Adipocyte (in vitro differentiated cells): ENCODE results near the gene ASB8.
"Not testable (repeated sequence)": the region's sequence is repeated elsewhere in the genome, so short reads cannot be mapped to it uniquely, and the experiment has no call there.

Experiments
- DNase-seq: peaks from one replicate; pipeline ENCODE4 v3.0.0-alpha.2; 2015; ENCODE audit warnings: low read depth
- H3K27me3 ChIP-seq: replicated peaks from 2 replicates; pipeline ENCODE4 v1.7.0; 2013; ENCODE audit warnings: mild to moderate bottlenecking, low read length, moderate library complexity; ENCODE audit not compliant: control insufficient read depth, insufficient read depth
- H3K36me3 ChIP-seq: 2 replicates; pipeline ENCODE4 v1.7.0; 2013; ENCODE audit warnings: low read length, mild to moderate bottlenecking, moderate library complexity; ENCODE audit not compliant: control insufficient read depth, insufficient read depth, severe bottlenecking
- H3K4me1 ChIP-seq: 2 replicates; pipeline ENCODE4 v1.7.0; 2013; ENCODE audit warnings: mild to moderate bottlenecking, low read length, moderate library complexity; ENCODE audit not compliant: control insufficient read depth, insufficient read depth
- H3K4me3 ChIP-seq: 2 replicates; pipeline ENCODE4 v1.7.0; 2013; ENCODE audit warnings: mild to moderate bottlenecking, low read length, moderate library complexity
- H3K9ac ChIP-seq: 2 replicates; pipeline ENCODE4 v1.7.0; 2013; ENCODE audit warnings: mild to moderate bottlenecking, low read length, moderate library complexity
- H3K9me3 ChIP-seq: 2 replicates; pipeline ENCODE4 v1.7.0; 2013; ENCODE audit warnings: mild to moderate bottlenecking, low read length, moderate library complexity; ENCODE audit not compliant: control insufficient read depth

Gene ASB8

DNA sequence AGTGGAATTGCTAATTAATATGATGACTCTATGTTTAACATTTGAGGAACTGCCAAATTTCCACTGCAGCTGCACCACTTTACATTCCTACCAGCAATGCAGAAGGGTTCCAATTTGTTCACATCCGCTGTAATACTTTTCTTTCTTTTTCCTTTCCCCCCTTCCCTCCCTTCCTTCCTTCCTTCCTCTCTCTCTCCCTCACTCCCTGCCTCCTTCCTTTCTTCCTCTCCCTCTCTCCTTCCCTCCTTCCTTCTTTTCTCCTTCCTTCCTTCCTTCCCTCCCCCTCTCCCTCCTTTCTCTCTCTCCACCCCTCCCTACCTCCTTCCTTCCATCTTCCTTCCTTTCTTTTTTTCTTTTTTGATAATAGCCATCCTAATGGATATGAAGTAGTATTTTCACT is 41.4 kb downstream of the ASB8 start:
- H3K4me1 ChIP-seq = peaks cover 8% of the 10 kb centered on the region
- no peak overlapping the region for H3K9ac ChIP-seq
- peaks cover 4% of the 10 kb centered on the region for H3K27me3 ChIP-seq
- no peaks in the 10 kb centered on the region for H3K9me3 ChIP-seq
- no peaks in the 10 kb centered on the region for H3K36me3 ChIP-seq
- no peak overlapping the region for H3K4me3 ChIP-seq
- no peak for DNase-seq

DNA sequence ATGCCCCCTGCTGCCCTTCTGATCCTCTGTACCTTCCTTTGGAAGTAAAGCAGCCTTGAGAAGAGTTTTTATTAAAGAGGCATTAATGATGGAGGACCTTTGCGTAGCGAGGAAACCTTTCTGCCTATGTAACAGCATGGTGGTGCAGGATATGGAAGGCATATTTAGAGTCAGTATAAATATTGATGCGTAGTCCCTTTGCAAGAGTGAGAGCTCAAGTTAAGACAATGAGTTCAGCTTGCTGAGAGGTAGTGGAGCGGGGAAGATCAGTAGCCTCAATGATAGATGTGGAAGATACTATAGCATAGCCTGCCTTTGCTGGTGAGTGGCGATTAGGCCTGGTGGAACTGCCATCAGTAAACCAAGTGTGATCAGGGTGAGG is 46.0 kb downstream of the ASB8 start:
- H3K9ac ChIP-seq, DNase-seq, H3K36me3 ChIP-seq, H3K27me3 ChIP-seq, H3K9me3 ChIP-seq, H3K4me3 ChIP-seq, H3K4me1 ChIP-seq: not testable (repeated sequence)

DNA sequence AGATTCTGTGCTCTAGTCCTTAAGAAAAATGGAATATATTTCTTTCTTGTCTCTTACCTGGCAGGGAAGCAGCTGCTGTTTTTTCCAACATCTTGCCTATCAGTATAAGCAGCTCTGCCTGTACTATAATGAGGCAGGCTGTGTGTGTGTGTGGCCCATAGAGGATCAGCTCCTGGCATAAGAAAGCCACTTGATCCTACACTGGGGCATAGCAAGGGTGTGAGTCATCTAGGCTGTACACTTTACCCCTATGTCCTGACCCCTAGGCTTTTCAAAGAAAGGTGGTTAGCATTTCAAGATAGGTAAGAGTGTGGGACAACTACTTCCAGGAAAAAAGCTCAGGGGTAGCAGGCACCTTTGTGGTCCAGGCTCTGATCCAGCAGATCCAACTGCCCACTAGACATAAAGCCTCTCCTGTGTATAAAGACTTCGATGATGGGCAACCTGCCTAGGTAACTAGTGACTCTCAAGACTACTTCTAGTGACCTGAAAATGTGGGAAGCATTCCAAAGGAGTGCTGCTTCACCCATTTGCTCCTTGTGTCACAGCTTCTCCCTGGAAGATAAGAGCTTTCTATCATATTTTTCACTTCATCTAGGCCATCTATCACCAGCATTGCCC is 46.5 kb downstream of the ASB8 start:
- DNase-seq = no peak
- peaks cover 8% of the 10 kb centered on the region for H3K27me3 ChIP-seq

DNA sequence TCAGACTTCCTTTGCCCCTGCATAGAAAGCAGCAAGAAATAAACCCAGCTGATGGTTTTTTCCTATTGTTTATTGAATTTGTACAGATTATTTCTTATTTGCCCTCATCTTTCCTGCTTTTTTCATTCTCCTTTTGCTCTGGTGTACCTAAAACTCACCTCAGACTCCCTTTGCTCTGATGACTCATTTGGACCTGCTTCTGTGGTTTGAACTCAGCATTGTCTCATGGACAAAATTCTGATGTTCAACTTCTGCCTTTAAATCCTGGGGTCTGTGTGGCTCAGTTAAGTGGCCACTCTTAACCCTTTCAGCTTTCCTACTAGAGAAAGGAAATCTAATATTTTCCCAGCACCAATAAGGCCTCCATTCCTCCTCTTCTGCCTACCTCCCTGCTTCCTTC is 47.9 kb downstream of the ASB8 start:
- peaks cover 8% of the 10 kb centered on the region for H3K27me3 ChIP-seq
- no peak for DNase-seq
- H3K4me3 ChIP-seq = no peak overlapping the region
- H3K4me1 ChIP-seq = peaks cover 16% of the 10 kb centered on the region
- no peak overlapping the region for H3K9ac ChIP-seq
- no peaks in the 10 kb centered on the region for H3K36me3 ChIP-seq
- no peaks in the 10 kb centered on the region for H3K9me3 ChIP-seq

More for the DNA sequence above, 46.5 kb downstream of the ASB8 start:
- H3K4me3 ChIP-seq = no peak overlapping the region
- no peaks in the 10 kb centered on the region for H3K9me3 ChIP-seq
- H3K9ac ChIP-seq = no peak overlapping the region
- H3K36me3 ChIP-seq = no peaks in the 10 kb centered on the region
- peaks cover 8% of the 10 kb centered on the region for H3K4me1 ChIP-seq

DNA sequence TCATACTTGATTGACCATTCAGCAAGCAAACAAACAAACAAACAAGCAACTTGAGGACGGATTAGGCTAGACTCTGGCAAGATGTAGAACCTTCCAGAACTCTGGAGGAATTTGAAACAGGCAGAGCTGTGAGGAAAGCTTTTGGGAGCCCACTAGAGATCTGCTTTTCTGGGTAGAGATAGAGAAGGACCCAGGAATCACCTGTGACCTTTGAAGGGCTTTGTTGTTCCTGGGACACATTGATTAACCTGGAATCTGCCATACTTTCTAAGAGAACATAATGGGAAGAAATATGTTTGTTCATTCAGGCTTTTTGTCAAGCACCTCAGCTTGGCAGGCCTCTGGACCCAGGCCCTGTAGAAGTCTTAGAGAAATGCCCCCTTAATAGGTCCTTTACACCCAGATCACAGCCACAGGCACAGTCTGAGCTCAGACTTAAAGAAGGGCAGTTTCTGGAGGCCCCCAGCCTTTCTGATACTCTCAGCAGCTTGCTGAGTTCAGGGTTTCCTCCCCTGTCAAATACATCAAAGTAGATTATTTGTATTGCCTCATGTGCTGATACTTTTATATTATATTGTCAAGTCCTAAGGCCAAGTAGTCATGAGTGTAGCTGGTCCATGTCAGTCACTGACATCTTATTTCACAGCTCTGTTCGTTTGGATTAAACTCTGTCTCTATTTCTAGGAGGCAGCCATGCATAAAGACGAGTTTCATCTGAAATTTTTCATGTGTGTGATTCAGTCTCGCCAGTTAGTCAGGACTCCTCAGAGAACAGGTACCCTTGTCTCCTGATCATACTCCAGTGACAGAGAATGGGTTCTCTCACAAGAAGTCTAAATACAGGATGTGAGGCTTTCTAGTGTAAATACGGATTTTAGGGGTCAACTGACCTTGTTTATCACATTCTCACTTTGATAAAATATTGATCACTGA is 50.4 kb downstream of the ASB8 start:
- H3K9ac ChIP-seq = peak overlapping the region; percentile 96
- H3K4me3 ChIP-seq = peak overlapping the region; percentile 94
- H3K27me3 ChIP-seq = peaks cover 4% of the 10 kb centered on the region
- H3K9me3 ChIP-seq = no peaks in the 10 kb centered on the region
- no peaks in the 10 kb centered on the region for H3K36me3 ChIP-seq
- H3K4me1 ChIP-seq = peaks cover 19% of the 10 kb centered on the region
- no peak for DNase-seq

DNA sequence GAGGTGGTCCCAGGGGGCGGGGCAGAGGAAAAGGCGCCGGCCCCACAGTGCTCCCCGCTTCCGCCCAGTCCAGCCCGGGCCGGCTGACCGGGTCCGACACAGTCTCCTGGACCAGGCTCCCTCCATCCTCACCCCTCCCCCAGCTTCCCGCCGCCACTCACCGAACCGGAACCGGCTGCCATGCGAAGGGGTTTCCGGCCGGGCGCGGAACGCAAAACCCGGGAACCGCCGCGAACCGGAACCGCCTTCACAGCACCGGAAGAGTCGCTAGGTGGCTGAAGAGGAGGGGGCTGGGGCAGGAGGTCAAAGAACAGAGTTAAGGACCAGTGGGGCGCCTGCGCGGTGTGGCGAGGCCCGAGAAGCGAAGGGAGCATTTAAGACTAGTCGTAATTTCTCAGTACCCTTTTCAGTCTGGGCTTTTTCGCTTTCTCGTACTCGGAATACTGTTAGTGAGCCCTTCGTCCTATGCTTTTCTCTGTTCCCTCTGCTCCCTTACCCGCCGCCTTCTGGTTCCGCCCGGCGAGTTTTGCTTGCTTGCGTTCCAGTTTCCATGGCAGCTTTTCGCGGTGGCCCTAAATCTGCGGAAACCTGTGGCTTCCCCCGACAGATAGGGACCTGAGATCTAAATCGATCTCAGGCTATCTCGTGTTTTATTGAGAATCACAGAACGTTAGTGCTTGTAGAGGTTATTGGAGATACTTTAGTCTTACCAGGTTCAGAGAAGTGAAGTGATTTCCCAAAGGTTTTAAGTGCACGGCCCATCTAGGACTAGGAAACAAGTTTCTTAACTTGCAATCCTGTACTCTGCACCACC is 51.2 kb downstream of the ASB8 start, which contains the start of gene SENP1:
Gene SENP1, minus strand, starts transcription at position 213 of the 814 bp plus-strand sequence. CDS start 4,607 bp downstream, outside the sequence.
- H3K27me3 ChIP-seq = peaks cover 4% of the 10 kb centered on the region
- no peaks in the 10 kb centered on the region for H3K9me3 ChIP-seq
- peak within 1 kb of the TSS; percentile 94 for H3K4me3 ChIP-seq
- H3K9ac ChIP-seq = peak within 1 kb of the TSS; percentile 96
- peaks cover 19% of the 10 kb centered on the region for H3K4me1 ChIP-seq
- DNase-seq = peak; percentile 94
- no peaks in the 10 kb centered on the region for H3K36me3 ChIP-seq

DNA sequence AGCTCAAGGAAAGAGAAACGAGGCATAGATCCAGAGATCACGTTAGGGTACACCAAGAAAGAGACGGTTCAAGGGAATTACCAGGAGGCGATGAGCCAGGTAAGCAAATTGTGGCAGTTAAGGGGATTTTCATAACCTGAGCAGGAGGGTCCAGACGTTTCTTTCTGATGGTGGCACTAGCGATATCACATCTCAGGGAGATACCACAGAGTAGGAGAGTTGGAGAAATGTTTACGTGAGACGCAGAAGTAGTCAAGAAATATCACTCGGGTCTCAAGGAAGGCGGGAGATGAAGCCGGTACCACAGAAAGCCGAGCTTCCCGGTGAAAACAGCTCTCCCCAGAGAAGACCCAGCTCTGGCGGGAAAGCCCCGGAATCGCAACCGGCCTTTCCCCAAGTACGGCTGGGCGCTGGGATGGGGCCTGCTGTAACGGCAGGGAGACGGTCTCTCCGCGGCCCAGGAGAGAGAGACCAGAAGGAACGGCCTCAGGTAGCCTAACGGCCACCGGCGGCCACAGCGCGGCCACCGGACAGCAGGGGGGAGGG is 51.9 kb downstream of the ASB8 start:
- Histone ChIP-seq H3K9ac (peak overlapping the region; percentile 96), H3K27me3 (peaks cover under 1% of the 10 kb centered on the region), H3K36me3 (no peaks in the 10 kb centered on the region), H3K9me3 (no peaks in the 10 kb centered on the region), H3K4me3 (peak overlapping the region; percentile 94), H3K4me1 (peaks cover 19% of the 10 kb centered on the region)
- DNase-seq = peak; percentile 63

DNA sequence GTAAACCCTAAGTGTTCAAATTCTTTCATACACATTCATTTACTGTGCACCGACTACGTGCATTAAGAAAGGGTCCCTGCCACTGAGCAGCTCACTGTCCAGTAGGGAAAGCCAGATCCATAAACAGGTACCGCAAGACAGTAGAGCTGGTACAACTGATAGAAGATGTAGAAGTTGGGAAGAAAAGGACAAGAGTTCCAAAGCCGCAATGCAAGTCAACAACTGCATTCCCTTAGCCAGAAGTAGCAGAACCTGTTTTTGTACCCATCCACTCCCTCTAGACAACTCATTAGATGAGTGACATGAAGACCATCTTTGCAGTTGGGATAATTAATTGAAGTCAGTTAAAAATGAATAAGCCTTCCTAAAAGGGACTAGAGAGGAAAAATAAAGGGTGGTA is 52.8 kb downstream of the ASB8 start:
- DNase-seq = no peak
- H3K9me3 ChIP-seq = no peaks in the 10 kb centered on the region
- no peaks in the 10 kb centered on the region for H3K27me3 ChIP-seq
- H3K4me1 ChIP-seq = peaks cover 19% of the 10 kb centered on the region
- no peaks in the 10 kb centered on the region for H3K36me3 ChIP-seq
- H3K4me3 ChIP-seq = peak overlapping the region; percentile 94
- H3K9ac ChIP-seq = peak overlapping the region; percentile 96
